Type B pancreatic cell (in vitro differentiated cells): Measurements from ENCODE around the gene USH2A. TPM values are rescaled to one million over a fixed set of nuclear protein-coding genes. Genes with fewer than 3 reads are reported as not detected.

Source experiments
- DNase-seq: peaks from one replicate; pipeline ENCODE4 v3.0.0; 2021; ENCODE audit warnings: mixed read lengths; ENCODE audit not compliant: unreplicated experiment; ENCODE audit errors: extremely low spot score
- H3K27ac Mint-ChIP-seq: 2 replicates; pipeline ENCODE4 v1.8.0; 2021; ENCODE audit warnings: mild to moderate bottlenecking, mixed read lengths
- H3K27me3 Mint-ChIP-seq: 2 replicates; pipeline ENCODE4 v1.8.0; 2021; ENCODE audit warnings: mixed read lengths
- H3K36me3 Mint-ChIP-seq: 2 replicates; pipeline ENCODE4 v1.8.0; 2021; ENCODE audit warnings: mixed read lengths
- H3K4me1 Mint-ChIP-seq: one replicate; pipeline ENCODE4 v1.8.0; 2021; ENCODE audit warnings: mixed read lengths; ENCODE audit not compliant: unreplicated experiment
- H3K4me3 Mint-ChIP-seq: 2 replicates; pipeline ENCODE4 v1.8.0; 2021; ENCODE audit warnings: mild to moderate bottlenecking, mixed read lengths
- H3K9me3 Mint-ChIP-seq: 2 replicates; pipeline ENCODE4 v1.8.0; 2021; ENCODE audit warnings: mixed read lengths
- CTCF ChIP-seq: fragments of 200-600 bp; sonication (generic); conservative IDR thresholded peaks from 2 replicates; pipeline ENCODE4 v1.5.0; 2021; ENCODE audit warnings: antibody characterized with exemption, mild to moderate bottlenecking
- total RNA-seq: library from RNA; stranded (reverse); gene quantifications from 2 replicates; pipeline ENCODE4 v1.2.1, GENCODE V29; 2021; ENCODE audit warnings: low replicate concordance

The USH2A gene
- total RNA-seq, 1 donor from 2014 or later, result 0.22 TPM

DNA sequence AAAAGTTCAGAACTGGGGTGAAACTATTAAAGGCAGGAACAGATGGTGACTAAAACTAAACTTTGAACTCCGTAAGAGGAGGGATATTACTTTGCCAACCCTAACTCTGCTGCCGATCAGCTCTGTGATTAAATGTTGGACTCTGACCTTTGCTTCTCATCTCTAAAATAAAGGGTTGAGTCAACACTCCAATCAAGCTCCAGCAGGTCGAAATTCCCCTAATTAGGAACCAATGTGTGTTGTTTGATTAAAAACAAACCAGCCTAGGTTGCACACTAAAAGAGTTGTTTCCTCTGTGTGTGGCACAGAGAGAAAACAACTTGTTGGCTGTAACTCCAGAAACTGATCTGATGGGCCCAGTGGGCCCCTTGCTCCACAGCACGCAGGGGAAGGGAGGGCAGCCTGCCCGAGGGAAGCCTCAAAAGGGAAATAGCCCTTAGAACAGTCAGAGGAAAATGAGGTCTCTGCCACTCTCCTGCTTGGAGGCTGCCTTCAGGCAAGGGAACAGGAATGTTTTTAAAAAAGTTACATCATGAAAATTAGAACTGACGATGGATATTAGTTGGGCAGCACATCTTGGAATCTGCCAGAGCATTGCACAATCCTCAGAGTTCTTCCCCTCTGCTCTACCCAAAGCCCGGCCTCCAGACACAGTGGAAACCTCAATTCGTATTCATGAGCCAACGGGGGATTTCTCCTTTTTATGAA lies 786.8 kb downstream of the USH2A start:
- Mint-ChIP-seq H3K27ac (peak overlapping the region; percentile 63), H3K9me3 (no peaks in the 10 kb centered on the region), H3K4me1 (peaks cover 23% of the 10 kb centered on the region), H3K27me3 (peaks cover 3% of the 10 kb centered on the region), H3K4me3 (peak overlapping the region; percentile 39), H3K36me3 (no peaks in the 10 kb centered on the region)
- no peak for TF ChIP-seq CTCF
- DNase-seq, result no peak

DNA sequence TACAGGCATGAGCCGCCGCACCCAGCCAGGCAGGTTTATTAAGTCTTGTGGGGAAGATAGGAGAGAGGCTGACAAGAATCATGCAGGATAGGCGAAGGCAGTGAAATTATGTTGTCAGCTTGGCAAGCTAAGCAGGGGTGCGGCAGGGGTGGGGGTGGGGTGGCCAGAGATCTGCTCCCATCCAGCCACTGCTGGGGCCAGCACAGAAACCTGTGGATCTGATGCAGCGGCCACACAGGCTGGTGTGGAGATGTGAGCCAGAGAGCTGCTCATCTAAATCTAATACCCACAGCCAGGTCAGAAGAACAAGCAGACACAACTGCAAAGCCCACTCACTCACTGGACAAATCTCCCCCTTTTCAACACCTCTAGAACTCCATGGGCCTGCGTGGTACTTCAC lies 787.4 kb downstream of the USH2A start:
- H3K4me1 Mint-ChIP-seq, result peaks cover 23% of the 10 kb centered on the region
- H3K36me3 Mint-ChIP-seq, result no peaks in the 10 kb centered on the region
- TF ChIP-seq CTCF, result no peak
- no peaks in the 10 kb centered on the region for H3K9me3 Mint-ChIP-seq
- DNase-seq, result no peak
- H3K27me3 Mint-ChIP-seq, result peaks cover 3% of the 10 kb centered on the region
- H3K27ac Mint-ChIP-seq, result peak overlapping the region; percentile 29
- H3K4me3 Mint-ChIP-seq, result peak overlapping the region; percentile 39

DNA sequence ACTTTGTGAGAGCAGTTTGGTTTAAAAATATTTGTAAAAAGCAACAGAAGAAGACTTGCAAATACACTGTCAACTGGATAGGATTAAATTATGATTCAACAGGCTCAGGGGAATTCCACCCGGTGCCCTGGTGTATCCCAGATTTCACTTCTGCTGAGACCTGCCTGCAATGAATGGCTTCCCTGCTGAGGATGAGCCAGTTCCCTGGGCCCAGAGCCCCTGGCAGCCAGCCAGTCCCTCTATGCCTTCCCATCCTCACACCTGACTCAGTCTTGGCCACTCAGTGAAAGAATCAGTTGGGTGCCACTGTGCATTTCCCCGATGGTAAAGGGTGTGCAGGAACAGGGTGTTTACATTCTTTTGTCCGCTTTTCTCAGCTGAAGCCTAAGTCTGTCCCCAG lies 791.8 kb downstream of the USH2A start:
- H3K9me3 Mint-ChIP-seq, result no peaks in the 10 kb centered on the region

DNA sequence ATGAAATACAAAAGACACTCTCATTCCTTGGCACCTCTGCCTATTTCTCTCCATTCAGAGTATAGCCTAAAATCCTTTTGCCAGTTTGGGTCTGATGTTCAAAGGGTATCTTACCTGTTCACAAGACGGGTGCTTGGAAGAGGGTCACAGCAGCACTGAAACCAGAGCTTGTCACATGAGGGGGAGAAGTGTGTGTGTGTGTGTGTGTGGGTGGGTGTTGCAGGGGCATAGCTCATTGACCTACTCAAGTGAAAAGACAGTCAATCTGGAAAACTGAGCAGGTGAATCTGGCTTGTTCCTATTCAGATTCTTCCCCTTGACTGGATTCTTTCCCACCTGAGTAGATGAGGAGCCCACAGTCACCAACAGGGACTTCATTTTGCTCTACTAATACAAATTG lies 792.2 kb downstream of the USH2A start:
- Mint-ChIP-seq H3K4me3 (no peak overlapping the region), H3K9me3 (no peaks in the 10 kb centered on the region), H3K27ac (no peak overlapping the region), H3K4me1 (peaks cover 10% of the 10 kb centered on the region), H3K27me3 (peaks cover 3% of the 10 kb centered on the region), H3K36me3 (no peaks in the 10 kb centered on the region)
- TF ChIP-seq CTCF, result no peak
- DNase-seq, result no peak

More for the DNA sequence above, 791.8 kb downstream of the USH2A start:
- Mint-ChIP-seq H3K4me1 (peaks cover 14% of the 10 kb centered on the region), H3K36me3 (no peaks in the 10 kb centered on the region), H3K4me3 (no peak overlapping the region), H3K27me3 (peaks cover 3% of the 10 kb centered on the region), H3K27ac (no peak overlapping the region)
- no peak for DNase-seq
- TF ChIP-seq CTCF, result no peak

- Mint-ChIP-seq H3K4me1 (no peaks in the 10 kb centered on the region), H3K9me3 (no peaks in the 10 kb centered on the region), H3K27me3 (no peaks in the 10 kb centered on the region), H3K27ac (no peak overlapping the region), H3K4me3 (no peak overlapping the region), H3K36me3 (peaks cover 6% of the 10 kb centered on the region)
- no peak for TF ChIP-seq CTCF
- no peak for DNase-seq
Measured at GRCh38 chr1:215625949-215626348, 797.3 kb downstream of the USH2A start.
